MM.1S (cell line): Measurements from ENCODE around the gene NGEF.

Source experiments
- DNase-seq: peaks from one replicate; pipeline ENCODE4 v3.0.0-alpha.2; 2015
- H2AFZ ChIP-seq: fragments of 300-600 bp; sonication (generic); 2 replicates; pipeline ENCODE4 v1.6.0; 2016; ENCODE audit warnings: antibody characterized with exemption, low read length
- H3F3A ChIP-seq: fragments of 300-600 bp; sonication (generic); 2 replicates; pipeline ENCODE4 v1.6.1; 2016; ENCODE audit warnings: mild to moderate bottlenecking, antibody characterized with exemption, low read length, moderate library complexity, mixed read lengths; ENCODE audit not compliant: insufficient read depth
- H3K27ac ChIP-seq: fragments of 300-600 bp; sonication (generic); 2 replicates; pipeline ENCODE4 v1.5.1; 2016; ENCODE audit warnings: mild to moderate bottlenecking, low read length
- H3K27me3 ChIP-seq: fragments of 300-600 bp; sonication (generic); replicated peaks from 2 replicates; pipeline ENCODE4 v1.6.0; 2016; ENCODE audit warnings: low read length; ENCODE audit not compliant: insufficient read depth
- H3K36me3 ChIP-seq: fragments of 300-600 bp; sonication (generic); replicated peaks from 2 replicates; pipeline ENCODE4 v1.6.1; 2016; ENCODE audit warnings: mild to moderate bottlenecking, low read length, mixed read lengths; ENCODE audit not compliant: insufficient read depth
- H3K4me1 ChIP-seq: fragments of 300-600 bp; sonication (generic); 2 replicates; pipeline ENCODE4 v1.6.1; 2016; ENCODE audit warnings: low read length, mixed read lengths
- H3K4me2 ChIP-seq: fragments of 300-600 bp; sonication (generic); 2 replicates; pipeline ENCODE4 v1.6.0; 2016; ENCODE audit warnings: low read depth, low read length
- H3K4me3 ChIP-seq: fragments of 300-600 bp; sonication (generic); 2 replicates; pipeline ENCODE4 v1.5.1; 2016; ENCODE audit warnings: low read length, mixed read lengths
- H3K79me2 ChIP-seq: fragments of 300-600 bp; sonication (generic); 2 replicates; pipeline ENCODE4 v1.6.1; 2016; ENCODE audit warnings: mixed run types, low read length, mixed read lengths
- H3K9ac ChIP-seq: fragments of 300-600 bp; sonication (generic); 2 replicates; pipeline ENCODE4 v1.6.1; 2016; ENCODE audit warnings: low read length, mixed read lengths
- H3K9me2 ChIP-seq: fragments of 300-600 bp; sonication (generic); replicated peaks from 2 replicates; pipeline ENCODE4 v1.6.1; 2016; ENCODE audit warnings: mild to moderate bottlenecking, low read length, mixed read lengths; ENCODE audit not compliant: insufficient read depth
- H3K9me3 ChIP-seq: fragments of 300-600 bp; sonication (generic); replicated peaks from 2 replicates; pipeline ENCODE4 v1.6.1; 2016; ENCODE audit warnings: mild to moderate bottlenecking, low read length, mixed read lengths; ENCODE audit not compliant: insufficient read depth
- H4K20me1 ChIP-seq: fragments of 300-600 bp; sonication (generic); 2 replicates; pipeline ENCODE4 v1.6.1; 2016; ENCODE audit warnings: mild to moderate bottlenecking, low read length, moderate library complexity, mixed read lengths; ENCODE audit not compliant: insufficient read depth
- CTCF ChIP-seq: fragments of 300-600 bp; sonication (generic); IDR thresholded peaks from 2 replicates; pipeline ENCODE4 v1.5.1; 2016; ENCODE audit warnings: antibody characterized with exemption, low read length, mixed read lengths
- EZH2 ChIP-seq: fragments of 300-600 bp; sonication (generic); optimal IDR thresholded peaks from 2 replicates; pipeline ENCODE3; 2017; ENCODE audit warnings: low read depth, mild to moderate bottlenecking, antibody characterized with exemption, low read length, mixed read lengths
- EZH2phosphoT487 ChIP-seq: fragments of 300-600 bp; sonication (generic); IDR thresholded peaks from 2 replicates; pipeline ENCODE4 v1.6.1; 2018; ENCODE audit warnings: antibody characterized with exemption, low read length

NGEF gene

DNA sequence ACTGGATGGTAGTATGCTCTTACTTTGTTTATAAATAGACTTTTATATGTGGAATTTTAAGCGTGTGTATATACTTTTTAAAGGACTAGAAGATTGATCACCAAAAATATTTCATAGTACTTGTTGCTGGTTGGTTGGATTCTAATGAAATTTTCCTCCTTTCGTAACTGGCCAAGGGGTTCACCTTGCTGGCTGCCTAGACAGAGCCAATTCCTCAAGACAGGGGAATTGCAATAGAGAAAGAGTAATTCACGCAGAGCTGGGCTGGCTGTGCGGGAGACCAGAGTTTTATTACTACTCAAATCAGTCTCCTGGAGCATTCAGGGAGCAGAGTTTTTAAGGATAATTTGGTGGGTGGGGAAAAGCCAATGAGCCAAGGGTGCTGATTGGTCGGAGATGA is 72.3 kb downstream of the NGEF start:
- Histone ChIP-seq H3K36me3 (no peaks in the 10 kb centered on the region), H3K4me2 (no peak overlapping the region), H4K20me1 (no peaks in the 10 kb centered on the region), H3K9ac (no peak overlapping the region), H3F3A (no peaks in the 10 kb centered on the region), H3K9me2 (no peaks in the 10 kb centered on the region), H2AFZ (no peak overlapping the region), H3K9me3 (no peaks in the 10 kb centered on the region), H3K4me3 (no peak overlapping the region), H3K4me1 (no peaks in the 10 kb centered on the region), H3K27me3 (no peaks in the 10 kb centered on the region), H3K79me2 (no peaks in the 10 kb centered on the region), H3K27ac (no peak overlapping the region)
- TF ChIP-seq EZH2phosphoT487 = no peak
- no peak for TF ChIP-seq EZH2
- no peak for TF ChIP-seq CTCF
- no peak for DNase-seq

DNA sequence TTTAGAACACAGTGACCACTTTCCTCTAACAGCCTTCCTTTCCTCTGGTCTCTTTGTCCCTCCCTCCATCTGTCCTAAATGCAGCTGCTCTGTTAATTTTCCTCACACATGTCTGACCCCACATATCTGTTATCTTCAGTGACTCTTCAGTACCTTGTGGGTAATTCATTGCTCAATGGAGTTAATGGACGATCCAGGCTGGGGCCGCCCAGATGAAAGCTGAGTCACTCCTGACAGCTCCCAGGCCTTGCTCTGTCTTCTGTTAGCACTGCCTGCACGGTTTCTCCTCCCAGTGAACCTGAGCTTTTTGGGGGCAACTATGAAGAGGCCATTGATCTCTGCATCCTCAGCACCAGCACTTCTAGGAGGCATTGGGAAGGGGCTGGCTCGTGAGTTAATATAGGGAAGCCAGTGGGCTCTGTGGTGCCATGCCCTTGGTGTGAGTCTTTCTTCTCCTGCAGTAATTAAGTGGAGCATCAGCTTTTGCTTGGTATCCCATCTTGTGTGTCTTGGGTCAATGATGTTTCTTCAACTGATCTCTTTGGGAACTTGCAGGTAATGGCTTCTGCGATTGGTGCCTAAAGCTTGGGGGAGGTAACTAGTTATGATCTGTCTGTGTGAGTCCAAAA is 75.7 kb downstream of the NGEF start:
- H3K9me2 ChIP-seq = no peaks in the 10 kb centered on the region
- H3K9me3 ChIP-seq = no peaks in the 10 kb centered on the region
- DNase-seq = no peak
- H3F3A ChIP-seq = no peaks in the 10 kb centered on the region
- no peaks in the 10 kb centered on the region for H3K27me3 ChIP-seq
- H3K9ac ChIP-seq = no peak overlapping the region
- TF ChIP-seq CTCF = no peak
- TF ChIP-seq EZH2phosphoT487 = no peak
- TF ChIP-seq EZH2 = no peak
- H3K4me3 ChIP-seq = no peak overlapping the region
- H3K36me3 ChIP-seq = no peaks in the 10 kb centered on the region
- H3K79me2 ChIP-seq = no peaks in the 10 kb centered on the region
- H3K4me1 ChIP-seq = no peaks in the 10 kb centered on the region
- H3K4me2 ChIP-seq = no peak overlapping the region
- H4K20me1 ChIP-seq = no peaks in the 10 kb centered on the region
- no peak overlapping the region for H3K27ac ChIP-seq
- no peak overlapping the region for H2AFZ ChIP-seq

- Histone ChIP-seq H2AFZ (no peak overlapping the region), H3K4me2 (no peak overlapping the region), H3K4me1 (no peaks in the 10 kb centered on the region), H3K27me3 (no peaks in the 10 kb centered on the region; the same call in 1 of the 2 replicates), H3K36me3 (no peaks in the 10 kb centered on the region), H3K4me3 (no peak overlapping the region), H3K9me2 (no peaks in the 10 kb centered on the region), H3K9me3 (no peaks in the 10 kb centered on the region), H4K20me1 (no peaks in the 10 kb centered on the region), H3K79me2 (no peaks in the 10 kb centered on the region), H3K9ac (no peak overlapping the region), H3K27ac (no peak overlapping the region), H3F3A (no peaks in the 10 kb centered on the region)
- TF ChIP-seq EZH2 (no peak), EZH2phosphoT487 (no peak), CTCF (no peak)
- no peak for DNase-seq
These were observed 81.4 kb downstream of the NGEF start for GRCh38 chr2:232931636-232932035.
